GM18907 (cell line): ENCODE measurements around the gene CFAP74.

ENCODE experiments used
- ATAC-seq: cut with Tn5 transposase; IDR thresholded peaks from one replicate; pipeline ENCODE4 v1.9.1; 2021; ENCODE audit warnings: mild to moderate bottlenecking, moderate library complexity; ENCODE audit not compliant: unreplicated experiment

CFAP74 gene

GRCh38 chr1:2021550-2021949 lies 18.0 kb upstream of the CFAP74 start:
- no peak for ATAC-seq

GRCh38 chr1:2020310-2020655 lies 16.7 kb upstream of the CFAP74 start:
- ATAC-seq: no peak

GRCh38 chr1:2019571-2020309 lies 16.2 kb upstream of the CFAP74 start:
- ATAC-seq: no peak

GRCh38 chr1:2019172-2019543 lies 15.6 kb upstream of the CFAP74 start, which contains the start of gene GABRD:
Gene GABRD, plus strand, starts transcription at chr1:2019345. Its CDS starts 79 bp downstream, at chr1:2019424.
- ATAC-seq: no peak

- no peak for ATAC-seq
Observed at GRCh38 chr1:2018217-2019171, 14.9 kb upstream of the CFAP74 start.

- ATAC-seq: no peak
Observed at GRCh38 chr1:2016123-2016522, 12.5 kb upstream of the CFAP74 start.

- no peak for ATAC-seq
Observed at GRCh38 chr1:2014741-2015735, 11.5 kb upstream of the CFAP74 start.

GRCh38 chr1:2014181-2014580 lies 10.6 kb upstream of the CFAP74 start:
- ATAC-seq: no peak

- ATAC-seq: no peak
Observed at GRCh38 chr1:2009101-2010053, 5.8 kb upstream of the CFAP74 start.

- ATAC-seq: no peak
Observed at GRCh38 chr1:2004856-2005255, 1.3 kb upstream of the CFAP74 start.

GRCh38 chr1:2001773-2002411 lies 1.7 kb downstream of the CFAP74 start:
- ATAC-seq: no peak

GRCh38 chr1:2000850-2001249 lies 2.7 kb downstream of the CFAP74 start:
- no peak for ATAC-seq

- no peak for ATAC-seq
Observed at GRCh38 chr1:2000432-2000831, 3.2 kb downstream of the CFAP74 start.

GRCh38 chr1:1997576-1997975 lies 6.0 kb downstream of the CFAP74 start:
- no peak for ATAC-seq

- ATAC-seq: no peak
Observed at GRCh38 chr1:1996207-1996651, 7.4 kb downstream of the CFAP74 start.

GRCh38 chr1:1994536-1994935 lies 9.1 kb downstream of the CFAP74 start:
- no peak for ATAC-seq

GRCh38 chr1:1990222-1990621 lies 13.4 kb downstream of the CFAP74 start:
- no peak for ATAC-seq

GRCh38 chr1:1989789-1990188 lies 13.8 kb downstream of the CFAP74 start:
- no peak for ATAC-seq

- ATAC-seq: no peak
Observed at GRCh38 chr1:1989102-1989542, 14.5 kb downstream of the CFAP74 start.
